ENCODE measurements around the gene LLPH. TPM values are rescaled to one million over a fixed set of nuclear protein-coding genes. Genes with fewer than 3 reads are reported as not detected.

LLPH gene
- polyA plus RNA-seq, 1 of the 3 experiments (the other 2 are of a cell fraction), result 7.4 TPM

DNA sequence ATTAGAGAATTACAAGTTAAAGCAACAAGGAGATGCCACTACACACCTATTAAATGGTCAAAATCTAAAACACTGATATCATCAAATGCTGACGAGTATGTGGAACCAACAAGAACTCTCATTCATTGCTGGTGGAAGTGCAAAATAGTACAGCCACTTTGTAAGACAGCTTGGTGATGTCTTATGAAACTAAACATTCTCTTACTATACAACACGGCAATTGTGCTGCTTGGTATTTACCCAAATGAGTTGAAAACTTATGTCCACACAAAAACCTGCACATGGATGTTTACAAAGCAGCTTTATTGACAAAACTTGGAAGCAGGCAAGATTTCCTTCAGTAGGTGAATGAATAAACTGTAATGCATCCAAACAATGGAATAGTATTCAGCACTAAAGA, 36.0 kb upstream of the LLPH start:
- DNase-seq, result no peak
- Histone ChIP-seq H3K9me2 (no peaks in the 10 kb centered on the region), H3K4me3 (ENCODE audit: low read depth in 2 of 2, low read length in 1 of 2) (no peak overlapping the region), H3K4me1 (ENCODE audit: control insufficient read depth in 1 of 2, insufficient read depth in 2 of 2, low read depth in 1 of 2, low read length in 1 of 2) (peaks cover 4 to 6% of the 10 kb centered on the region in 2 experiments; a peak in 3 of 4 replicates), H3K79me2 (ENCODE audit: insufficient read depth) (peaks cover 71% of the 10 kb centered on the region), H3F3A (replicated peaks; ENCODE audit: insufficient read depth) (peaks cover 20% of the 10 kb centered on the region), H3K9ac (no peak overlapping the region), H3K27me3 (ENCODE audit: insufficient read depth) (no peaks in the 10 kb centered on the region), H3K4me2 (no peak overlapping the region), H4K20me1 (ENCODE audit: insufficient read depth) (no peaks in the 10 kb centered on the region; the same call in 1 of the 2 replicates), H3K27ac (ENCODE audit: low read depth in 2 of 2, low read length in 1 of 2) (no peak overlapping the region), H3K9me3 (no peaks in the 10 kb centered on the region), H2AFZ (ENCODE audit: low read depth) (no peak overlapping the region), H3K36me3 (replicated peaks in 1 of 2; ENCODE audit: control insufficient read depth in 1 of 2, insufficient read depth in 2 of 2, low read length in 1 of 2) (peaks cover 0 to 25% of the 10 kb centered on the region in 2 experiments)
- POLR2A ChIA-PET, result no interaction called here
- no peak for TF ChIP-seq PBX3 (IDR thresholded peaks at IDR 0.05)
- TF ChIP-seq RXRA (IDR thresholded peaks at IDR 0.05; ENCODE audit: borderline replicate concordance, low read depth), result no peak
- TF ChIP-seq TEAD4 (IDR thresholded peaks at IDR 0.05; ENCODE audit: borderline replicate concordance, insufficient read depth), result no peak
- TF ChIP-seq RFX5 (IDR thresholded peaks at IDR 0.05; ENCODE audit: low read length), result no peak
- no peak for TF ChIP-seq REST (IDR thresholded peaks at IDR 0.05; ENCODE audit: low read depth, low read length)
- TF ChIP-seq ZBTB33 (IDR thresholded peaks at IDR 0.05; ENCODE audit: borderline replicate concordance, low read depth), result no peak
- TF ChIP-seq, protein P1, sequence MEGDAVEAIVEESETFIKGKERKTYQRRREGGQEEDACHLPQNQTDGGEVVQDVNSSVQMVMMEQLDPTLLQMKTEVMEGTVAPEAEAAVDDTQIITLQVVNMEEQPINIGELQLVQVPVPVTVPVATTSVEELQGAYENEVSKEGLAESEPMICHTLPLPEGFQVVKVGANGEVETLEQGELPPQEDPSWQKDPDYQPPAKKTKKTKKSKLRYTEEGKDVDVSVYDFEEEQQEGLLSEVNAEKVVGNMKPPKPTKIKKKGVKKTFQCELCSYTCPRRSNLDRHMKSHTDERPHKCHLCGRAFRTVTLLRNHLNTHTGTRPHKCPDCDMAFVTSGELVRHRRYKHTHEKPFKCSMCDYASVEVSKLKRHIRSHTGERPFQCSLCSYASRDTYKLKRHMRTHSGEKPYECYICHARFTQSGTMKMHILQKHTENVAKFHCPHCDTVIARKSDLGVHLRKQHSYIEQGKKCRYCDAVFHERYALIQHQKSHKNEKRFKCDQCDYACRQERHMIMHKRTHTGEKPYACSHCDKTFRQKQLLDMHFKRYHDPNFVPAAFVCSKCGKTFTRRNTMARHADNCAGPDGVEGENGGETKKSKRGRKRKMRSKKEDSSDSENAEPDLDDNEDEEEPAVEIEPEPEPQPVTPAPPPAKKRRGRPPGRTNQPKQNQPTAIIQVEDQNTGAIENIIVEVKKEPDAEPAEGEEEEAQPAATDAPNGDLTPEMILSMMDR (IDR thresholded peaks at IDR 0.05), result no peak
- no peak for TF ChIP-seq FOXM1 (IDR thresholded peaks at IDR 0.05; ENCODE audit: low read depth)
- TF ChIP-seq TAF1 (IDR thresholded peaks at IDR 0.05; ENCODE audit: borderline replicate concordance, low read depth, low read length), result no peak
- no peak for TF ChIP-seq NRF1 (IDR thresholded peaks at IDR 0.05; ENCODE audit: low read depth, low read length)
- TF ChIP-seq GABPA (IDR thresholded peaks at IDR 0.05; ENCODE audit: low read depth), result no peak
- no peak for TF ChIP-seq JUND (IDR thresholded peaks at IDR 0.05)
- TF ChIP-seq IRF3 (IDR thresholded peaks at IDR 0.05; ENCODE audit: low read depth, low read length), result no peak
- TF ChIP-seq RAD21 (IDR thresholded peaks at IDR 0.05; ENCODE audit: low read length), result no peak
- CTCF ChIA-PET, result no interaction called here
- 94% methylated on average over 2 of the region's 2 CpGs for WGBS (ENCODE audit: low lambda C conversion rate)

Data from SK-N-SH (cell line).